ENCODE results near the gene CFAP299.

Gene CFAP299

GRCh38 chr4:80852061-80852460 is 516.5 kb downstream of the CFAP299 start:
- no peak for DNase-seq

DNA sequence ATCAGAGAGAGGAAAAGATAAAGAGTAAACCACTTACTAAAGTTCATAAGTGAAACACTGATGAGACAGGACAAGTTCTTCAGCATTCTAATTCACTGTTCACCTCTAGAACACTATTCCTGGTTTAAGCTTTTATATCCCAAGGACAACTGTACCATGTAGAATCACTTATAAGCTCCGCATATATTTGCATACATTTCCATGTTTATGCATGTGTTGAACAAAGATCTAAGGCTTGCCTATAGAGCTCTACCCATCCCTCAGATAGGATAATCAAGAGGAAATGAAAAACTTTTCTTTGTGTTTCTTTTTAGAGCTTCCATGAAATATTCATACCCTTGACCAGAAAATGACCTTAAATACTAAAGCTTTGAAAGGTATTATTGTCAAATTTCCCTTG is 538.0 kb downstream of the CFAP299 start:
- no peak for DNase-seq

DNA sequence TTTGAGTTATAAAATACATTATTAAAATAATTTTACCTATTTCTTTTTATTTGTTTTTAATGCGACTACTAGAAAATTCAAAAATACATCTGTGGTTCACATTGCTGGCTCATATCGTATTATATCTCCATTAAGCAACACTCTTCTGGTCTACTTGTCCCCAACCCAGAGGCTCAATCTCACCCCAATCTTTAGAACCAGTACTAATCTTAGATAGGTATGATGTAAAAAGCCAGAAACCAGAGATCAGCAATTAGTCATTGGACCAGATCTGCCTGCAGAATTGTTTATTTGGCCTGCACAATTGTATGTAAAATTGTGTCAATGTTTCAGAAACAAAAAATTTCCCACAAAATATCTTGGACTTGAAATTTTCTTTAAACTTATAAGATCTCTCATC is 539.4 kb downstream of the CFAP299 start:
- no peak for DNase-seq

DNA sequence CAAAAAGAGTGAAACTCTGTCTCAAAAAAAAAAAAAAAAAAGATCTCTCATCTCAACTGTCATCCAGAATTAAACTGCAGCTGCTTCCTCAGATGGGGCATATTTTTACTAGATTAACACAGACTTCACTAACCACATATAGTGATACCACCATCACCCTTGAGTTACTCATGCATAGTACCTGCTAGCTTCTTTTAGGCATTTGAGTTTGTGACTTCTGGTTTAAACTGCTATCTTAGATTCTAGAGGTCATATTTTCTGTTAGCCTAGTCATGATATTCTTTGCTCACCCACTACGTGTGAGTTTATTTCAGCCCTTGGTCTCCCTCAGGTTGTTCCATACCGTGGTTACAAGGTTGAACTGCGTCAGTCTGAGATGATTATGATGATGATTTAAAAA is 540.1 kb downstream of the CFAP299 start:
- no peak for DNase-seq

DNA sequence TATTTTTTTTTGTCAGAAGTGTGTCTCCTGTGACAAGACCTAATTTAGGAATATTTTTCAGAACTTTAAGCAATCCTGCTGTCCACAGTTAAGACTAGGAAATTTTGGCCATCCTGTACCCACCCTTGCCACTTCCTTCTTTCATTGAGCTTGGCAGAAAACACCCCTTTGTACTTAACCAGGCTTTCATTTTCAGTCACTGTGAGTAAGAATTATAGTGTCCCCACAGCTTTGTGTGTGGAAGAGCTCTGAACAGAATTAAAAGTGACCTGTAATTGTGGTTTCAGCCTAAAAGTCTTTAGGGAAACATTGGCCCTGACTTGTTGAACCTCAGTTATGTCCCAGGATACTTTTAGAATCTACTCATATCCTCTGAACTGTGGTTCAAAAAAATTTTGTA is 541.3 kb downstream of the CFAP299 start:
- no peak for DNase-seq

GRCh38 chr4:80878218-80878617 is 542.7 kb downstream of the CFAP299 start:
- no peak for DNase-seq

DNA sequence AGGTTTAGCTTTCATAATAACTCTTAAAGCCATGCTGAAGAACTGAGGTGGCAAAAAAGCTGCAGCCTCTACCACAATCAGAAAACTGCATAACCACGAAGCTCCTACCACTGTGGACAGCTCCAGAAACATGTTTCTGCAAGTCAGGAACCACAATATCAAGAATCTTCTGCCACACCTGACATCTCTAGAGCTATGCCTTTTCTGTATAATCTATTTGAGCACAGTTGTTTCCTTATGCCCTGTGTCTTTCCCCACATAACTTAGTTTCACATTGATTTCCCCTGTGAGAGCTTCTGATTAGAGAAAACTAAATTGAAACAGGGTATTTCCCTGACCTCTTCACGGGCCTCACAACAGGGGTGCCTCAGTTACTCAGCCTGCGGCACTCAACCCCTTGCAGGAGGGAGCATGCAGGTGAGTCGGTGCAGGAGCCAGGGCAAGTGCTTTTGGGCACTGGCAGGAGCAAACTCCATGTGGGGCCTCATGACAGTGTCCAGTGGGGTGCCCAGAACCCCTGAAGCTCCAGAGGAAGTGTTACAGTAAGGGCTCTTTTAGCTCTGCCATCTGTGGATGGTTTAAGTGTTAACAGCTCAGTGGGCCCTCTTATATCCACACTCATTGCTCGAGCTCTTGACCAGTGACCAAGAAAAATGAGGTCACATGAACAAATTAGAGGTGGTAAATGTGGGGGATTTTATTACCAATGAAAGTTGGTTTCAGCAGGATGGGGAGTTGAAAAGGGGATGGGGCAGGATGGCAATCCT is 562.2 kb downstream of the CFAP299 start:
- no peak for DNase-seq

- DNase-seq = no peak
Measured at GRCh38 chr4:80900908-80901307, 565.4 kb downstream of the CFAP299 start.

- DNase-seq = no peak
Measured at GRCh38 chr4:80903020-80903419, 567.5 kb downstream of the CFAP299 start.

DNA sequence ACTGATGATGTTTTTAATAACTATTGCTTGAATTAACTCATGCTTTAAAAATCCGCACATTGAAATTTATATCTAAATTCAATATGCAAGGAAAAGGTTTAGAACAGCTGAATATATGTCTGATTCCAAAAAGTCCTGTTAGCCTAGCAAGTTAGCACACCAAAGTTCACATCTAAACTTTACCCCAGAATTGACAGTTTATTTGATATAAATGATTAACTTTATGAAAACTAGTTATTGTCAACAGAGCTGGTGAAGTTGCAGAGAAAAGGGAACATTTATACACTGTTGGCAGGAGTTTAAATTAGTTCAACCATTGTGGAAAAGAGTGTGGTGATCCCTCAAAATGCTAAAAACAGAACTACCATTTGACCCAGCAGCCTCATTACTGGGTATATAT is 574.4 kb downstream of the CFAP299 start:
- DNase-seq = no peak

- DNase-seq = no peak
Measured at GRCh38 chr4:80911458-80911857, 575.9 kb downstream of the CFAP299 start.

GRCh38 chr4:80912350-80912749 is 576.8 kb downstream of the CFAP299 start:
- DNase-seq = no peak

- DNase-seq = no peak
Measured at GRCh38 chr4:80913381-80913780, 577.9 kb downstream of the CFAP299 start.

- no peak for DNase-seq
Measured at GRCh38 chr4:80916770-80917169, 581.2 kb downstream of the CFAP299 start.

GRCh38 chr4:80918004-80918403 is 582.5 kb downstream of the CFAP299 start:
- DNase-seq = no peak

GRCh38 chr4:80921441-80921840 is 585.9 kb downstream of the CFAP299 start:
- DNase-seq = no peak

- DNase-seq = no peak
Measured at GRCh38 chr4:80922941-80923340, 587.4 kb downstream of the CFAP299 start.

DNA sequence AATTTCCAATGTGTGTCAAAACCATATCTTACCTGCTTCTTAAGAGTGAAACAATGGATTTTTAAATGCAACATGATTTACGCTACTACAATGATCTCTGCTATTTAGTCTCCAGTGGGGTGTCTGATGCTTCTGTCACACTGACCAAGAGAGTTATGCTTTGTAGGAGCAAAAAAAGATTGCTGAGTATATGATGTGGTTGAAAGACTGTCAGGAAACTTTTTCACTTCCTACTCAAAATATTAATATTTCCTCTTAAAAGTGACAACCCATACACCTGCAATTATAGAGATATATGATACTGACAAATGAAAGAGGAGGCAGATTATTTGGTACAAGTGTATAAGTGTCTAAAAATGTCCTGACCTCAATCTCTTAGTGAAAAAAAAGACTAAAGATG is 589.8 kb downstream of the CFAP299 start:
- no peak for DNase-seq

- no peak for DNase-seq
Measured at GRCh38 chr4:80926446-80926845, 590.9 kb downstream of the CFAP299 start.

- DNase-seq = no peak
Measured at GRCh38 chr4:80926891-80927290, 591.4 kb downstream of the CFAP299 start.

DNA sequence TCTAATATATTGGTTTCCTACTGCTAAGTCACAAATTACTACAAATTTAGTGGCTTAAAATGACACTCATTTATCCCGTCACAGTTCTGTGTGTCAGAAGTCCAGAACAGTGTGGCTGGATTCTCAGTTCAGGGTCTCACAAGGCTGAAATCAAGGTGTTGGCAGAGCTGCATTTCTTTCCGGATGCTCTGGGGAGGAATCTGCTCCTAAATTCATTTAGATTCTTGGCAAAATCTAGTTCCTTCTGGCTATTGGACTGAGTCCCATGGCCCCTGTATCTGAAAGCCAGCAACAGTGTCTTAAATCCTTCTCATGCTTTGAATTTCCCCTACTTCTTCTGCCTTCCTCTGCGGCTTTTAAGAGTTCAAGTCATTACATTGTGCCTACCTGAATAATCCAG is 591.9 kb downstream of the CFAP299 start:
- no peak for DNase-seq

GRCh38 chr4:80931631-80932081 is 596.1 kb downstream of the CFAP299 start:
- no peak for DNase-seq

GRCh38 chr4:80948141-80948540 is 612.6 kb downstream of the CFAP299 start:
- no peak for DNase-seq

DNA sequence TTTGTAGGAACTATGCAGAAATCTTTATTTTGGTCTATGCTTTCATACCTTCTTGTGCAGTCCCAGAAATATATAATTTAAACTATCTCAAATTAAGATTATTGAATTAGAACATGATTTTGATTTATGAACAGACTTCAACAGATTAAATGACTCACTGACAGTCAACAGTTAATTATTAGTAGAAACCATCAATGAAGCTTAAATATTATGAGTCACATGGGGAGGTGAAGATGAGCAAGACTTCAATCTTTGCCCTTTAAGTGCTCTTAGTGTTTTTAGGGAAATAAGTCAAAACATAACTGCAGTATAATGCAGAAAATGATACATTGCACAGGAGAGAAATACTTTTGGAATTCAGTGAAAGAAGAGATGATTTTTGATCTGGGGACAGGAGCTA is 613.5 kb downstream of the CFAP299 start:
- DNase-seq = no peak

DNA sequence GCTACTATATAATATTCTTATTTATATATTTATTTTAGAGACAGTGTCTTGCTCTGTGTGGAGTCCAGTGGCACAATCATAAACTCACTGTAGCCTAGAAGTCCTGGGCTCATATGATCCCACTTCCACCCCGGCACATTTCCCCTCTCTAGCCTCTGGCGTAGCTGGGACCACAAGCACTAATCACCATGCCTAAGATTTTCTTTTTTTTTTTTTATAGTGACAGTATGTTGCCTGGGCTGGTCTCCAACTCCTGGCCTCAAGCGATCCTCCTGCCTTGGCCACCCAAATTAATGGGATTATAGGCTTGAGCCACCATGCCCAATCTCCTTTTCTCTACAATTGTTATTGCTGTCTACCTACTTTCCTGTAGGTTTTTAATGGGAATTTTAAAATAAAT is 620.9 kb downstream of the CFAP299 start:
- no peak for DNase-seq

Measured in NCI-H1105 treated with DMSO at 0.1 percent for 48 hours (cell line).